PFSK-1 (cell line): ENCODE results near the gene FAM50B.

Source experiments
- REST ChIP-seq, 2 experiments: IDR thresholded peaks; 2 replicates each; pipeline versions ENCODE4 v1.6.1 to v1.8.0; 2011 to 2012; ENCODE audit warnings: low read depth in 2 of 2, low read length in 2 of 2, control low read depth in 1 of 2, inconsistent platforms in 1 of 2, mild to moderate bottlenecking in 1 of 2, moderate library complexity in 1 of 2; ENCODE audit not compliant: insufficient read depth in 1 of 2
- TAF1 ChIP-seq: IDR thresholded peaks from 2 replicates; pipeline ENCODE4 v1.6.1; 2012; ENCODE audit warnings: low read length, control low read depth, borderline replicate concordance; ENCODE audit not compliant: insufficient read depth

- TF ChIP-seq TAF1 = no peak
- no peak for TF ChIP-seq REST (IDR thresholded peaks at IDR 0.05; ENCODE audit: insufficient read depth in 1 of 2, low read depth in 2 of 2, low read length in 2 of 2)
These were observed 42.7 kb downstream of the FAM50B start for GRCh38 chr6:3891883-3892282.
